HG03469 (cell line): ENCODE measurements around the gene MED15.

Source experiments
- ATAC-seq: cut with Tn5 transposase; IDR thresholded peaks from one replicate; pipeline ENCODE4 v1.9.1; 2021; ENCODE audit warnings: mild to moderate bottlenecking, moderate library complexity, moderate number of reproducible peaks; ENCODE audit not compliant: unreplicated experiment

The MED15 gene

GRCh38 chr22:20636075-20636812 is 128.8 kb downstream of the MED15 start:
- ATAC-seq = no peak

DNA sequence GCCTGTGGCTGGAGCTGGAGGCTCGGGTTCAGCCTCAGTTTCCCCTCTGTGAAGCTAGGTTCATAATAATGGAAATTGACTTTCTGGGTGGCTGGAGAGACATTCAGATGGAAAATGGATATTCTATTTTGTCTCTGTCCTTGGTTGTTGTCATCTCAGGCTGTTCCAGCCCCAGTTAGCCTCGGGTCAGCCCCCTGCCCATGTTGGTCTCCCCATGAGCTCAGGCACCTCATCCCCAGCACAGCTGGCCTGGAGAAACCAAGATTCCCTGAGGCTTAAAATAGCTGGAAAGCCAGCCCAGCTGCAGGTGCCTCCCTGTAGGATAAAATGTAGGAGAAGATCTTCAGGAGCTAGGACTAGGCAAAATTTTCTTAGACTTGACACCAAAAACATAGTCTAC is 129.5 kb downstream of the MED15 start:
- ATAC-seq = no peak
